GM12873 (cell line): ENCODE measurements around the gene NDUFS6.

Source experiments
- TF ChIP-seq, protein P1 (sequence below): IDR thresholded peaks from 2 replicates; pipeline ENCODE4 v1.5.1; 2012; ENCODE audit warnings: low read depth, mild to moderate bottlenecking, moderate library complexity, low read length, control low read depth; ENCODE audit not compliant: insufficient read depth; ENCODE audit errors: missing control alignments

NDUFS6 gene

DNA sequence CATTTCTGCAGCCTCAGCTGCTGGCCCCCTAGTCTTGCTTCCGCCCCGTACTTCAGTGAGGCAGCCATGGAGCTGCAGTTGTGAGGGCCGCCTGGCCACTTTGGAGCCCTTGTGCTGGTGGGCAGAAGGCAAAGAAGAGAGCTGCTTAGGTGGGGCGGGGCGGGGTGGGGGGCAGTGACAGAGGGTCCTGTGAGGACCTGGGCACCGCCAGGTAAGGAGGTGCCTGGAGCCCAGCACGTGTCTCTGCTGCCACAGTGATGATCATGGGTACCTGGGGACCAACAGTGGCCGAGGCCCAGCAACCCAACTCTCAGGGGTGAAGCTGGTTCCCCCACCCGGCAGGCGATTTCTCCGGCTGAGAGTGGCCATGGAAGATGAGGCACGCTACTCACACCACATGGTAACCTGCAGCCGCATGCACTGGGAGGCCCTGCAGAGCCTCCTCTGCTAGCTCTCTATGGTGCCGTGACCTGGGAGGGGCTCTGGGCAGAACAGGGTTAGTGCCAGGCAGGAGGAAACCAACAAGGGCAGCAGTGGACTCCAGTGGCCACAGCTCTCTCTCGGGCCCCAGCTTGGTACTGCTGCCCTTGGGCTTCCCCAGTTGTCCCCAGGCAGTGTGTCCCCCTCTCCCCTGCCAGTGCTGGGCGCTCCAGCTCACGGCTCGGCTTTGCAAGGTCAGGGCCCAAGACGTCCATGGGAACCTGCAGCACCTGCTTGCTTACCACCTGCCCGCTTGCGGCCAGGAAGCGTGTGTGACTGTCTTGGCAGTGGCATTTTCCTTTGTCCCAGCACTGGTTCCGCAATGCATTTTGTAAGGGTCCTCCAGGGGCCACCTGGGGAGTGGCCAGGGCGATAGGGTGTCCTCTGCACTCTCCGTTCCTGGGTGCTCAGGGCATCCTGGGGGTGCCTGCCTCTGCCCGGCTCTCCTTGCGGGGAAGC lies 24.0 kb downstream of the NDUFS6 start:
- TF ChIP-seq, protein P1, sequence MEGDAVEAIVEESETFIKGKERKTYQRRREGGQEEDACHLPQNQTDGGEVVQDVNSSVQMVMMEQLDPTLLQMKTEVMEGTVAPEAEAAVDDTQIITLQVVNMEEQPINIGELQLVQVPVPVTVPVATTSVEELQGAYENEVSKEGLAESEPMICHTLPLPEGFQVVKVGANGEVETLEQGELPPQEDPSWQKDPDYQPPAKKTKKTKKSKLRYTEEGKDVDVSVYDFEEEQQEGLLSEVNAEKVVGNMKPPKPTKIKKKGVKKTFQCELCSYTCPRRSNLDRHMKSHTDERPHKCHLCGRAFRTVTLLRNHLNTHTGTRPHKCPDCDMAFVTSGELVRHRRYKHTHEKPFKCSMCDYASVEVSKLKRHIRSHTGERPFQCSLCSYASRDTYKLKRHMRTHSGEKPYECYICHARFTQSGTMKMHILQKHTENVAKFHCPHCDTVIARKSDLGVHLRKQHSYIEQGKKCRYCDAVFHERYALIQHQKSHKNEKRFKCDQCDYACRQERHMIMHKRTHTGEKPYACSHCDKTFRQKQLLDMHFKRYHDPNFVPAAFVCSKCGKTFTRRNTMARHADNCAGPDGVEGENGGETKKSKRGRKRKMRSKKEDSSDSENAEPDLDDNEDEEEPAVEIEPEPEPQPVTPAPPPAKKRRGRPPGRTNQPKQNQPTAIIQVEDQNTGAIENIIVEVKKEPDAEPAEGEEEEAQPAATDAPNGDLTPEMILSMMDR = no peak

DNA sequence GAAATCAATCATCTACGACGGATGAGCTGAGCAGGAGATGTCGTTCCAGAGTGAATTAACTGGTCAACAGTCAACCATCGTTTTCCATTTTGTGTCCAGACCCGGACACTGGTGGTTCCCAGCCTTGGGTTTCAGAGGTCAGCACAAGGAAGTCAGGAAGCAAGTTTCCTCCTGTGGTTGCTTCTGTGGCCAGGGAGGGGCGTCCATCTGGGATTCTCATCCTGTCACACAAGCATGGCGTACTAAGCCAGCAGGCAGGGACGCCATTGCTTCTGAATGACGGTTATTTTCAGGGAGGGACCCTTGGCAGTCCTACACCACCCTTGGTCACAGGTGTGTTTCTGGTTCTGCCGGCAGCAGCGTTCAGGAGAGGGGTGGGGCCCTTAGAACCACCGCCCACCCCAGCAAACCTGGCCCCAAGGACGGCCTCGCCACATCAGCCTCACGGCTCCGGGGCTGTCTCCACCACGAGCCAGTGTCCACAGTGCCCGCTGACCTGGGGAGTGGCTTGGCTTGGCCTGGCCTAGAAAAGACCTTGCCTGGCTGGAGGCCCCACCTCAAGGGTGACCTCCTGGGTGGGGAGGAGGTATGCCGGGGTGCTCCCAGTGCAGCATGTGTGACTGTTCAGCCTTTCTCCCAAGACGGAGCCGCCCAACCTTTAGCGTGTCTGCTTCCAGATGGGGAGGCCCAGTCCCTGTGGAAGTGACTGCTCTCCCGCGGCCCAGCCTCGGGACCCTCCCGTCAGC lies 25.2 kb downstream of the NDUFS6 start:
- TF ChIP-seq, protein P1 = no peak

DNA sequence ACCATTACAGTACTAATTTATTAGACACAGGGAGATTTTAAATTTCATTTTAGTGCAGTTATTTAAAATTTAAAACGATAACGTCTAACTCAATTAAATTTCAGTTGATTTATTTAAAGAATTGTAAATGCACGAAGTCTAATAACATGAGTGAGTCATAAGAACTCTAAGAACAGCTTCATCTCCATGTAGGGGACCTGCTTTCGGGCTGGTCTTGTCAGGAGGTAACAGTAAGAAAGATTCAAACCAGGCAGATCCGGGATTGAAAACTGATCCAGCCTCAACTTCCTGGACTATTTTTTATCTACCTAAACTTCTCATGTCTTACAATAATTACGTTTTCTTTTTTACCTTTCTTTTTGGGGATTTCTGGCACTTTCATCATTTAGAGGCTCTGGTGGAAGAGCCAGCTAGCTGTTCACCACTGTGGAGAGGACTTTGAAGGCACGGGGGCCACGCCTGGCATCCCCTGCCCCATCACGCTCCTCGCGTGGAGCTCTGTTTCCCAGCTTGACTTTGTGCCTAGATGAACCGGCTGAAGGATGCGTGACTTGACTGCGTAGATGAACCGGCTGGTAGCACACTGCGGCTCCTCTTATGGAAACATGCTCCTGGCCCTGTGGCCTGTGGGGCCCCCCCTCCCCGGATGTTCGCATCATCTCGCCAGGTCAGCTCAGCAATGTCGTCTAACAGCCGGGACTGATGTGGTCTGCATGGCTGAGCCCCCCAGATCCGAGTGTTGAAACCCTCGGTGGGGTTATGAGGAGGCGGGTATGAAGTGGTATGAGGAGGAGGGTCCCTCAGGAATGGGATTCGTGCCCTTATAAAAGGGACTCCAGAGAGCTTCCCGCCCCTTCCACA lies 26.0 kb downstream of the NDUFS6 start:
- TF ChIP-seq, protein P1 = no peak

DNA sequence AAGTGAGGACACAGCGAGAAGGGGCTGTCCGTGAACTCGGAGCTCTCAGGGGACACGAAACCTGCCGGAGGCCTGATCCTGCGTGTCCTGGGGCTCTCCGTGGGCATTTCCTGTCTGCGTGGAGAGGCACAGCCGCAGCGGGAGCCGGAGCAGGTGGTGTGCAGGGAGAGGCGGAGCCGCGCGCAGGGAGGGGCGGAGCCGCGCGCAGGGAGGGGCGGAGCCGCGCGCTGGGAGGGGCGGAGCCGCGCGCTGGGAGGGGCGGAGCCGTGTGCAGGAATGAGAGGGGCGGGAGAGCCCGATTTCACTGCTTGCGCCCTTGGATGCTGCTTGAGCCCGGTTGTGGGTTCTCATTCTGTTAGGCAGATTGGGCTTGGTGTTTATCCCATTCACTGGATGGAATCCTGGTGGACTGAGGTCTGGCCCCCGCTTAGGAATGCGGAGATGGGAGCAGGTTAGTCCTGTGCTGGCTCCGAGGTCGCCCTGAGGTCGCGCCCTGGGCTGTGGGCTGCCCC lies 26.7 kb downstream of the NDUFS6 start:
- TF ChIP-seq, protein P1 = no peak

DNA sequence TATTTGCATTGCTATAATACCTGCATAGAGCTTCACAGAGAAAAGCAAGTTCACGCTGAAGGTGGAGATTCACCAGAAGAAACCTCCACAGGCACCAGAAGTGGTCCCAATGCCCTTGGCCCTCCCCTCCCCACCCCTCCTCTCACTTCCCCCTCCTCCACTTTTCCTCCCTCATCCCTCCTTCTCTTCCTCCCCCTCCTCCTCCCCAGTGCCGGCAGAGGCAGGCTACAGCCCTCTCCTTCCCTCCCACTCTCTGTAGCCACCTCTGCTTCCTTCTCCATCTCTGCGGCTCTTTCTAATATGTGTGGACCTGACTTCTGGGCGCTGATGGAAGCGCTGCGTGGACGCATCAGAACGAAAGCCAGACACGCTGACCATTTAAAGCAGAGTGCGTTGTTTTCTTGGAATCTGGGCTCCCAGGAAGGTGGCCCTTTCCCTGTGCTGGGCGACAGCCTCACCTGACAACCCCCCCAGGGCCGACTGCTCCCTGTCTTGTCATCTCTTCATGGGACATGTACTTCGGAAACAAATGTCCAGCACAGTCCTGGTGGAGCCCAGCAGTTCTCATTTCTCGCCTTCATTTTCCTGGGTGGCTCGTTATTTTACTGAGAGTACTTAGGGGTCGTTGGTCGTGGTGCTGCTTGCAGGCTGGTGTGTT lies 29.5 kb downstream of the NDUFS6 start:
- TF ChIP-seq, protein P1 = no peak

DNA sequence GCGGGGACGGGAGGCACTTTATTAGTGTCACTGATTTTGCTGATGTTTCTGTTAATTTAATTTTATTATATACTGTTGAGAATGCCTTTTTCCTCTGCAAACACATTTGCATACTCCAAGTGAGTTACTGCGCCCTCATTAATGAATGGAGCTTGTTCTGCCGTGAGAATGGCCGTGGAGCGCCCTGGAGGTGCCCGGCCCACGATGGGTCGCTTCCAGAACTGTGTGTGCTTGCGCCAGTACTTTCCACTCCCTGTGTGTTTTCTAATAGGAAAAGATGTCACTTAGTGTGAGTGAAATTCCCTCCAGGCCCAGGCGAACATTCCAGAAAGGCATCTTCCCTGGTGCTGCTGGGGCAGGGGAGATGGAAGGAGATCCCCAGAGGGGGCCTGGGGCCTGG lies 30.1 kb downstream of the NDUFS6 start:
- TF ChIP-seq, protein P1 = no peak
